A549 (cell line): Measurements from ENCODE around the gene ZBED6.

ENCODE experiments used
- BHLHE40 ChIP-seq: IDR thresholded peaks from 2 replicates; pipeline ENCODE4 v1.6.1; 2012; ENCODE audit warnings: low read depth, low read length, inconsistent platforms
- ESRRA ChIP-seq: fragments of 150-350 bp; IDR thresholded peaks from 2 replicates; pipeline ENCODE4 v1.6.1; 2014; ENCODE audit warnings: mild to moderate bottlenecking, low read length, borderline replicate concordance
- HOXB5 ChIP-seq: fragments of 250-450 bp; sonication (Bioruptor Pico); IDR thresholded peaks from 2 replicates; pipeline ENCODE4 v1.5.0; 2020; ENCODE audit warnings: mild to moderate bottlenecking, moderate library complexity
- MAFK ChIP-seq: fragments of 450-650 bp; IDR thresholded peaks from 2 replicates; pipeline ENCODE4 v1.6.1; 2014; ENCODE audit not compliant: partially characterized antibody
- MAX ChIP-seq: IDR thresholded peaks from 2 replicates; pipeline ENCODE4 v1.6.1; 2012
- NPAS2 ChIP-seq: fragments of 250-450 bp; sonication (Bioruptor Pico); IDR thresholded peaks from 2 replicates; pipeline ENCODE4 v1.8.0; 2022; ENCODE audit warnings: mild to moderate bottlenecking, moderate library complexity, borderline replicate concordance
- RFX5 ChIP-seq: fragments of 450-650 bp; IDR thresholded peaks from 2 replicates; pipeline ENCODE4 v1.7.1; 2014; ENCODE audit warnings: antibody characterized with exemption, mild to moderate bottlenecking, moderate library complexity
- SMC3 ChIP-seq: fragments of >200 bp; sonication (Bioruptor Twin); formaldehyde crosslinking; IDR thresholded peaks from 3 replicates; pipeline ENCODE4 v1.6.1; 2018; ENCODE audit warnings: inconsistent platforms
- TFCP2L1 ChIP-seq: fragments of 250-450 bp; sonication (Bioruptor Pico); IDR thresholded peaks from 2 replicates; pipeline ENCODE4 v1.5.0; 2021; ENCODE audit warnings: mild to moderate bottlenecking
- TF ChIP-seq, protein P1 (sequence below): fragments of 200-600 bp; sonication (generic); IDR thresholded peaks from 2 replicates; pipeline ENCODE4 v1.6.1; 2016; ENCODE audit warnings: antibody characterized with exemption, mild to moderate bottlenecking, moderate library complexity

DNA sequence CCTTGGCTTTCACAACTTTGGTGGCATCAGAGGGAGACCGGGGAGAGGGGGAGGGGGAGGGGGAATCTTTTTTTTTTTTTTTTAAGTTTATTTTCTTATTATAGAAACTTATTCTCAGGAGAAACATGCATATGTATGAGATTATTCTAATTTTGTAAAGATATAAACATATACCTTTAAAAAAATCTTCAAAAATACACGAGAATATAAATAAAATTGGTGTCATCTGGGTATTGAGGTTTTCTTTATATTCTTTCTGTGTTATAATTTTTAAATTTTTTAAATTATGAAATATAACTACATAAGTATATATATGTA is 47.1 kb downstream of the ZBED6 start:
- TF ChIP-seq ESRRA = no peak
- TF ChIP-seq, protein P1, sequence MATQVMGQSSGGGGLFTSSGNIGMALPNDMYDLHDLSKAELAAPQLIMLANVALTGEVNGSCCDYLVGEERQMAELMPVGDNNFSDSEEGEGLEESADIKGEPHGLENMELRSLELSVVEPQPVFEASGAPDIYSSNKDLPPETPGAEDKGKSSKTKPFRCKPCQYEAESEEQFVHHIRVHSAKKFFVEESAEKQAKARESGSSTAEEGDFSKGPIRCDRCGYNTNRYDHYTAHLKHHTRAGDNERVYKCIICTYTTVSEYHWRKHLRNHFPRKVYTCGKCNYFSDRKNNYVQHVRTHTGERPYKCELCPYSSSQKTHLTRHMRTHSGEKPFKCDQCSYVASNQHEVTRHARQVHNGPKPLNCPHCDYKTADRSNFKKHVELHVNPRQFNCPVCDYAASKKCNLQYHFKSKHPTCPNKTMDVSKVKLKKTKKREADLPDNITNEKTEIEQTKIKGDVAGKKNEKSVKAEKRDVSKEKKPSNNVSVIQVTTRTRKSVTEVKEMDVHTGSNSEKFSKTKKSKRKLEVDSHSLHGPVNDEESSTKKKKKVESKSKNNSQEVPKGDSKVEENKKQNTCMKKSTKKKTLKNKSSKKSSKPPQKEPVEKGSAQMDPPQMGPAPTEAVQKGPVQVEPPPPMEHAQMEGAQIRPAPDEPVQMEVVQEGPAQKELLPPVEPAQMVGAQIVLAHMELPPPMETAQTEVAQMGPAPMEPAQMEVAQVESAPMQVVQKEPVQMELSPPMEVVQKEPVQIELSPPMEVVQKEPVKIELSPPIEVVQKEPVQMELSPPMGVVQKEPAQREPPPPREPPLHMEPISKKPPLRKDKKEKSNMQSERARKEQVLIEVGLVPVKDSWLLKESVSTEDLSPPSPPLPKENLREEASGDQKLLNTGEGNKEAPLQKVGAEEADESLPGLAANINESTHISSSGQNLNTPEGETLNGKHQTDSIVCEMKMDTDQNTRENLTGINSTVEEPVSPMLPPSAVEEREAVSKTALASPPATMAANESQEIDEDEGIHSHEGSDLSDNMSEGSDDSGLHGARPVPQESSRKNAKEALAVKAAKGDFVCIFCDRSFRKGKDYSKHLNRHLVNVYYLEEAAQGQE = no peak
- no peak for TF ChIP-seq SMC3
- no peak for TF ChIP-seq BHLHE40
- no peak for TF ChIP-seq HOXB5 (CRISPR knock-in tag)
- no peak for TF ChIP-seq TFCP2L1 (CRISPR knock-in tag)
- no peak for TF ChIP-seq MAX
- TF ChIP-seq NPAS2 (CRISPR knock-in tag) = no peak
- TF ChIP-seq MAFK = no peak
- TF ChIP-seq RFX5 = no peak
